NK-92 (cell line): ENCODE measurements around the gene SNX9.
"Not testable (repeated sequence)": the region's sequence is repeated elsewhere in the genome, so short reads cannot be mapped to it uniquely, and the experiment has no call there.

Experiments used
- DNase-seq: peaks from one replicate; lab custom pipeline; 2025; ENCODE audit not compliant: unreplicated experiment; lab: John Stamatoyannopoulos, UW

The SNX9 gene

GRCh38 chr6:157823001-157823527, at the start of gene SNX9:
SNX9 (plus strand) TSS chr6:157823246; CDS start chr6:157823435, 189 bp downstream.
- DNase-seq, result no peak

DNA sequence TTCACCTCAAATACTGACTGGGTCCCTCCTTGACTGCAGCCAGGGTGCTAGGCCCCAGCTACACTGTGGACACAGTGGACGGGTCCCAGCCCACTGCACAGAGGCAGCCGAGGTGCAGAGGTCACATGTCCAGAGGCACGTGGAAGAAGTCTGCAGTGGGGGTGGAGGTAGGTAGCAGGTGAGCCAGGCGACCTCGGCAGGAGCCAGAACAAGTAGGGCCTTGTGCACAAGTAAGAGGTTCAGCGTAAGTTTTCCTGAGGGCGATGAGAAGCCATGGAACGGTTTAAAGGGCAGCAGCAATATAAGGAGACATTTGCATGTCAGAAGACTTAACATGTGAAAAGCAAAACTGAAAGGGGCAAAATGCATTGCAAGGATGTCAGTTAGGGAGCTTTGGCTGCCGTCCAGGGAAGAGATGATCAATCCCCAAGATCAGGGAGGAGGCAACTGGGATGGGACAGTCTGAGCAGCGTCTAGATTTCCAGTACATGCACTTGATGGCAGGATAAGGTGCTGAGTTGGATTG, 49.7 kb upstream of the SNX9 start:
- DNase-seq, result no peak

GRCh38 chr6:157774153-157775135, 48.6 kb upstream of the SNX9 start:
- no peak for DNase-seq

DNA sequence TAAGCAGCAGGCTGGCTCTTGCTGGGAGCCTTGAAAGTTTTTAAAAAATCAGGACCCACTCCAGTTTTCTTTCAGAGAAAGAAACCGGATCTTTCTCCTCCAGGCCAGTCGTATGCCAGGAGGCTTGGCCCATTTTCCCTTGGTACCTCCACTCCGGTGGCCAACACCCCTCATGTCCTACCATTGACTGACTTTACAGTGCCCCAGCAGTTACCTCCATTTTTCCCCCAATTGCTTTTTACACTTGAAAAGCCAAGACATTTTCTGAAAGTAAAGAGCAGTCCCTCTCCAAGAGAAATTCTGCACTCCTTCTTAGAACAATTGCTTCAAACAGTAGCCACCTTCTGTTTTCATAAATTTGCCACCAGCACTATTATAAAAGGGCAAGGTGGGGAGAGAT, 47.7 kb upstream of the SNX9 start:
- no peak for DNase-seq

DNA sequence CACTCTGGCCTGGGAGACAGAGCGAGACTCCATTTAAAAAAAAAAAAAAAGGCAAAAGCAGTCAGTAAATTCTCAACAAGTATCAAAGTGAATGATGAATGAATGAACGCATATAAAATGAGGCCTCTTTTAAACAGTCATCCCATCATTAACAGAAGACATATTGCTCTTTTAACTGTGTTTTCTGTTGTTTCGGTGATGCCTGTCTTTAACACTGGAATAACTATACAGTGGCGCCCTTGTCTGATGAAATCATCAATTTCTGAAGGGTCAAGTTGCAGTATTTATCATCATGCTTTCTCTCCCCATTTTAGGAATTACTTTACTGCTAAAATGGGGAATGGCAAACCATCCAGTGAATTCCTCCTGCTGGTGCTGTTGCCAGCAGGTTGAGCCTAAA, 45.7 kb upstream of the SNX9 start:
- no peak for DNase-seq

GRCh38 chr6:157778719-157779118, 44.3 kb upstream of the SNX9 start:
- DNase-seq, result no peak

GRCh38 chr6:157779705-157780604, 43.1 kb upstream of the SNX9 start:
- DNase-seq, result no peak

GRCh38 chr6:157785636-157786035, 37.4 kb upstream of the SNX9 start:
- DNase-seq, result no peak

GRCh38 chr6:157786221-157786620, 36.8 kb upstream of the SNX9 start:
- DNase-seq, result no peak

DNA sequence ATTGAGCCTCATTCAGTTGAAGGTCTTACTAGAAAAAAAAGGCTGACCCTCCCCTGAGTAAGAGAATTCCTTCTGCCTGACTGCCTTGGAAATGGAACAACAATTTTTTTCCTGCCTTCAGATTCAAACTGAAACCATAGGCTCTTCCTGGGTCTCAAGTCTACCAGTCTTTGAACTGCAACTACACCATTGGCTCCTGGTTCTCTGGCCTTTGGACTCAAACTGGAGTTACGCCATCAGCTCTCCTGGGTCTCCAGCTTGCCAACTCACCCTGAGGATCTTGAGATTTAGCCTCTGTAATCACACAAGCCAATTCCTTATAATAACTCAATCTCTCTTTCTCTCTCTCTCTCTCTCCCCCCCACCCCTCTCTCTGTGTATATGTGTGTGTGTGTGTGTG, 36.0 kb upstream of the SNX9 start:
- DNase-seq, result no peak

GRCh38 chr6:157788180-157788579, 34.9 kb upstream of the SNX9 start:
- no peak for DNase-seq

DNA sequence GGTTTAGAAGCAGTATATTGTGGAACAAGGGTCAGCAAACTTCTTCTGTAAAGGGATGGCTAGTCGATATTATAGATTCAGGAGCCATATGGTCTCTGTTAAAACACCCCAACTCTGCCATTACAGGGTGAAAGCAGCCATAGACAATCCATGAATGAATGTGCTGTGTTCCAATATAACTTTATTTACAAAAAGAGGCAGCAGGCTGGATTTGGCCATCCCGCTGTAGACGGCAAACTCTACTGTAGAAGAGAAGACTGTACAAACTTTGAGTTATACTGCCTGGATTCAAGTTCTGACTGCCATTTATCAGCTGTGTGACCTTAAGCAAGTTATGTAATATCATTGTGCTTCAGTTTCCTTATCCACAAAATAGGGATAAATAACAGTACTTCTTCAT, 33.7 kb upstream of the SNX9 start:
- DNase-seq, result no peak

DNA sequence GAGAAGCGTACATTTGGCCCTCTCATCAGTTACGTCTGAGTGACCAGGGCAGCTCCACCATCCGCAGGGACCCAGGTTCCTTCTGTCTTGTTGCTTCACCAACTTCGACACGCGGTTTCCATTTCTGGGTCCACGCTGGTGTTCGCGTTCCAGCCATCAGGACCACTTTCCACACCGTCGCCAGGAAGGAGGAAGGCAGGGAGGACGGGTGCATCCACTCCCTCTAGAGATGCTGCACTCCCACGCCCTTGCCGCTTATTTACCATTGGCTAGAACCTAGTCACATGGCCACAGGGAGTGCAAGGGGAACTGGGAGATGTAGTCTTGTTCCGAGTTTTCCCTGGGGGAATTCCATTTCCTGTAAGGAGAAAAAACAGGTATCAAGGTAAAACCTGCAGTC, 33.2 kb upstream of the SNX9 start:
- no peak for DNase-seq

DNA sequence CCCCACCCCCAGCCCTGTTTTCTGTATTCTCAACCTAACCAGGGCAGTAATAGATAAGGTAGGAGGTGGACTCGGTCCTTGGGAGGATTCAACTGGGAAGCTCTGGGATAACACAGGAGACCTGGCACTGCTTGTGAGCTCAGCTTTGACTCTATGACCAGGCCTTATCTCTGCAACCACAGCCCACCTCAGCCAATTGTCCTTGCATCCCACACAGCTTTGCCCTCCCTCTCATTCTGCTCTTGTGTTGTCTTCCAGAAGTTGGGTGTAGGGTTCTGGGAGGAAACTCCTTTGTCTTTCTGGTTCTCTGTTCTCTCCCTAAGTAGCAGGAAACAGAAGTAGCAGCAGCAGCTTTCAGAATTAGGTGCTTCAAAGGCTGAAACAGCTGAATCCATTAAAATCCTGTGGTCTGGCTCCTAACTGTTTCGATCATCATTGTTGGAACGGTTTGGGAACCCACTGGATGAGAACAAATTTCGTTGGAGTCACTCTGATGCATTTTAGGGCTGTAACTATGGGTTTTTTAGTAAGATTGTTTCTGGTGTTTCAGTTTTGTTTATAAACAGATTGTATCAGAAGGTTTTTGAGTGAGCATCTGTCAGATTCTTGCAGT, 32.4 kb upstream of the SNX9 start:
- no peak for DNase-seq

DNA sequence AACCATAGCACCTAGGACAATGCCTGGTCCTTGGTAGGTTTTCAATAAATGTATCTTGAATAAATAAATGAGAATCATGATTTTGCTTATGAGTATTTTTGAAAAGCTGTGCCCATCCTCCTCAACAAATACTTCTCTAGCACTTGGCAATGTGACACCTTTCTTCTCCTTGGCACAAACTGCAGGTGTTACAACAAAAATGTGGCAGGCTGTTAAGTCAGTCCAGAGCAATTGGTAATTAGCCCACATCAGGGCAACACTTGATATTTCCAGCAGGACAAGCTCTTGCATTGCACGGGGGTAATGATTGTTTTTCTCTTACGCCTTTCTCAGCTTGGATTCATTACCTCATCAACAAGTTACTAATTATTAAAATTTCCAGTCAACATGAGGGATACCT, 31.6 kb upstream of the SNX9 start:
- no peak for DNase-seq

- DNase-seq, result no peak
Observed at GRCh38 chr6:157792671-157793070, 30.4 kb upstream of the SNX9 start.

- not testable (repeated sequence) for DNase-seq
Observed at GRCh38 chr6:157794012-157794411, 29.0 kb upstream of the SNX9 start.

DNA sequence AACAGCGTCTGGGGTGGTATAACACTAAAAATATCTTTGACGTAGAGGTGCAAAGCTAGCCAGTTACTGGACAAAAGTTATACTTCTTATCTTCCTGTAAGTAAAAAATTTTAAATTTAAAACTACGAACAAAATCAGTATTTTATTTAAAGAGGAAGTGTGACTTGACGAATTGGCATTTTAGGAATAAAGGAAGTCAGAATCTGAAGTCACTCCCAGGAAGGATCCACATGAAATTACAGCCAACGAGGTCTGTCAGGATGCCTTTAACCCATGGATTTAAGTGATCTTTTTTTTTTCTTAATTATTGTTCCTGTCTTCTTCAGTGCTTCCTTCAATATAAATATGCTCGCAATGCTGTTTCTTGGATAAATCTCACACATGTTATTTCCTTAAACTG, 27.2 kb upstream of the SNX9 start:
- no peak for DNase-seq

DNA sequence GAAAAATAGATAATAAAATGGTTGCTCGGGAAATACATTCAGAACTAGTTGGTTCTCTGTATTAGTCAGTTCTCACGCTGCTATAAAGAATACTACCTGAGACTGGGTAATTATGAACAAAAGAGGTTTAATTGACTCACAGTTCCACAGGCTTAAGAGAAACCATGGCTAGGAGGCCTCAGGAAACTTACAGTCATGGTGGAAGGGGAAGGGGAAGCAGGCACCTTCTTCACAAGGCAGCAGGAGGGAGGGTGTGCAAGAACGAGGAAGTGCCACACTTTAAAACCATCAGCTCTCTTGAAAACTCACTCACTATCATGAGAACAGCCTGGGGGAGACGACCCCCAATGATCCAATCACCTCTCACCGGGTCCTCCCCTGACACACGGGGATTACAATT, 24.2 kb upstream of the SNX9 start:
- no peak for DNase-seq

DNA sequence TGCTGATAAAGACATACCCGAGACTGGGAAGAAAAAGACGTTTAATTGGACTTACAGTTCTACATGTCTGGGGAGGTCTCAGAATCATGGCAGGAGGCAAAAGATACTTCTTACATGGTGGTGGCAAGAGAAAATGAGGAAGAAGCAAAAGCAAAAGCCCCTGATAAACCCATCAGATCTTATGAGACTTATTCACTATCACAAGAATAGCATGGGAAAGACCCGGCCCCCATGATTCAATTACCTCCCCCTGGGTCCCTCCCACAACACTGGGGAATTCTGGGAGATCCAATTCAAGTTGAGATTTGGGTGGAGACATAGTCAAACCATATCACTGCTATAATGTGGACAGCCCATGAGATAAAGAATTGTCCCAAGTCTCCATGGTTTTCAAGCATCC, 23.5 kb upstream of the SNX9 start:
- not testable (repeated sequence) for DNase-seq
